Colonic mucosa (tissue), 4 donors: ENCODE measurements around the gene RBPMS2. TPM values are rescaled to one million over a fixed set of nuclear protein-coding genes. Genes with fewer than 3 reads are reported as not detected.

Experiments
- DNase-seq: peaks from one replicate; pipeline ENCODE4 v3.0.0-alpha.2; 2020
- H3K27ac ChIP-seq: fragments of 200-600 bp; one replicate; pipeline ENCODE4 v1.8.0; 2021
- H3K27me3 ChIP-seq: fragments of 200-600 bp; one replicate; pipeline ENCODE4 v1.8.0; 2021
- H3K36me3 ChIP-seq: fragments of 200-600 bp; one replicate; pipeline ENCODE4 v1.8.0; 2021
- H3K4me1 ChIP-seq: fragments of 200-600 bp; one replicate; pipeline ENCODE4 v1.8.0; 2021; ENCODE audit warnings: mild to moderate bottlenecking
- H3K4me3 ChIP-seq: fragments of 200-600 bp; one replicate; pipeline ENCODE4 v1.8.0; 2021
- H3K9ac ChIP-seq, 2 donors: one replicate each; pipeline ENCODE4 v1.7.0; 2013; ENCODE audit warnings: control low read depth in 2 of 2, low read depth in 2 of 2, low read length in 2 of 2
- H3K9me3 ChIP-seq: fragments of 200-600 bp; one replicate; pipeline ENCODE4 v1.8.0; 2021
- CTCF ChIP-seq: fragments of 200-600 bp; IDR thresholded peaks from one replicate; pipeline ENCODE4 v1.8.0; 2022; ENCODE audit warnings: antibody characterized with exemption, mild to moderate bottlenecking
- intact Hi-C: fragments of 100-400 bp; cut with DNase I; formaldehyde crosslinking; loops from one replicate; pipeline ENCODE4 v1.14.1; 2022
- total RNA-seq, 2 donors: library from RNA; stranded (reverse); fragmentation: NEBNext Ultra II Directional in 1 of 2; extraction: Animal tissue kit (Norgen Biotek cat#: 25700) in 1 of 2; gene quantifications; one replicate each; pipeline ENCODE4 v1.2.1, GENCODE V29; 2021
- donor health status: healthy.
- donor health status: DM: no; HTN: no; CAD: no.
- donor health status: DM: no; HTN: no; CAD: no.

RBPMS2 gene
- total RNA-seq, 2 donors from 2014 or later, result 1.3 to 14.5 TPM

DNA sequence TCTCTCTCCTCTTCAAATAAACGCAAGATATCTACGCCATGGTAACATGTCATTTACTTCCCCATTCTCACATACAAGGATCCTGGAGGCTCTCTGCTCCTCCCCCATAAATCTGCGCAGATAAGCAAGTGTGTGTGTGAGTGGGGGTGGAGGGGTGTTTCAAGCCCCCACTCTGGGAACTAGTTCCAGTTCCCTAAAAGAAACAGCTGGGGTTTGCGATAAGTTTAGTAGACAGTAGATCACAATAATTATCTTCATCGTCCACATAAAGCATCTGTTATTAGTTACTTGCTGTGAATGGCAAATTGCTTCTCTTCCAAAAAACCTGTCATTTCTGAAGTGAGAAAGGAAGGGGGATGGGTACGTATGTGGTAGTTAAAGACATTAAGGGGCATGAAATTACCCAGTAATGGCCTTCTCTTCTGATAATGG is 79.8 kb downstream of the RBPMS2 start:
- Histone ChIP-seq H3K9ac (no peak overlapping the region), H3K4me3 (no peak overlapping the region)

GRCh38 chr15:64694816-64695215 is 80.6 kb downstream of the RBPMS2 start:
- Histone ChIP-seq H3K36me3 (peaks cover 6% of the 10 kb centered on the region), H3K27ac (peak overlapping the region; percentile 41), H3K4me3 (no peak overlapping the region), H3K27me3 (no peaks in the 10 kb centered on the region), H3K4me1 (no peaks in the 10 kb centered on the region), H3K9me3 (no peaks in the 10 kb centered on the region), H3K9ac (no peak overlapping the region)
- TF ChIP-seq CTCF, result no peak
- intact Hi-C loops, result no loop called here
- DNase-seq, result no peak

More for the DNA sequence above, 79.8 kb downstream of the RBPMS2 start:
- intact Hi-C loops, result no loop called here
- Histone ChIP-seq H3K36me3 (no peaks in the 10 kb centered on the region), H3K27ac (peak overlapping the region; percentile 41), H3K27me3 (no peaks in the 10 kb centered on the region), H3K4me1 (no peaks in the 10 kb centered on the region), H3K9me3 (no peaks in the 10 kb centered on the region)
- TF ChIP-seq CTCF, result no peak
- DNase-seq, result peak; percentile 36

DNA sequence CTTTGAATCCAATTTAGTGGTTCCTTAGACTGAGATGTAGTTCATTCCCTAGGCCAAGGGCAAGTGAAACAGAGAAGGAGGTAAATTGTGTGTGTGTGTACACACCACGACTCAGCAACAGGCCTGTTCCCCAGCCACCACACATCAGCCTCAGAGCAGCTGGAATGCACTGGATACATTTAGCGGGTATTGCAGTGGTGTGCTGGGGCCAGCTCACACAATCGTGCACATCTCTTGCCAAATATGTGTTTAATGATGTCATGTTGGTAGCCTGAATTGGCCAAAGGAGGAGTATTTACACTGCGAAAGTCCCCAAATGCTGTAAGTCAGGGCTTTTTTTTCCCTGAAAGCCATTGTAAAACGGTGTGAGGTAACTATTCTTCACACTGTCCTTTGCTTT is 82.3 kb downstream of the RBPMS2 start:
- H3K9me3 ChIP-seq, result no peaks in the 10 kb centered on the region
- no peak overlapping the region for H3K4me3 ChIP-seq
- peak overlapping the region; percentile 3 for H3K27ac ChIP-seq
- H3K27me3 ChIP-seq, result no peaks in the 10 kb centered on the region
- no peaks in the 10 kb centered on the region for H3K4me1 ChIP-seq
- H3K36me3 ChIP-seq, result peaks cover 9% of the 10 kb centered on the region
- no peak for DNase-seq
- no peak overlapping the region for H3K9ac ChIP-seq
- intact Hi-C loops, result no loop called here
- no peak for TF ChIP-seq CTCF

DNA sequence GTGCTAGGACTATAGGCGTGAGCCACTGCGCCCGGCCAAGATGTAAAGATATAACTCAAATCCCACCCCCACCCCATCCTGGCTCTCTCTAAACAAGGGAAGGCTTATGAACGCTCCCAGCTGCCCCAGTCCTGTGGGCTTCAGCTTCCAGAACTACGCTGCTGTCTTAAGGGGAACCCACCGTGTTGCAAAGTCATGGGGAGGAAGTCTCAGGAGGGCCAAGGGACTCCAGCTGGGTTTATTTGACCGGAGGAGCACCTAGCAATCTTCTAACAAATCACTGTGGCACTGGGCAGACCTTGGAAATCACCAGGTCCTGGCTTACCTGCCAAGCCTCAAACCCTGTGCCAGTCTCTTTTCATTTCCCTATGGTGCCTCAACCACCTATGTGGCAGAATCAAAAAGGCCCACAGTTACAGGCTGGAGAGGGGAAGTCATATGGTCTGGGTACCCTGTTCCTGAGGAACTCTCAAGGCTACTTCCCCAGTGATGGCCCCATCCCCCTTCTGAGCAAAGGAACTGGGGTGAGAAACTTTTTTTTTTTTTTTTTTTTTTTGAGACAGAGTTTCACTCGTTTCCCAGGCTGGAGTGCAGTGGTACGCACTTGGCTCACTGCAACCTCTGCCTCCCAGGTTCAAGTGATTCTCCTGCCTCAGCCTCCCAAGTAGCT is 83.4 kb downstream of the RBPMS2 start:
- H3K27me3 ChIP-seq, result no peaks in the 10 kb centered on the region
- H3K9me3 ChIP-seq, result no peaks in the 10 kb centered on the region
- intact Hi-C loops, result no loop called here
- H3K9ac ChIP-seq, result no peak overlapping the region
- H3K4me1 ChIP-seq, result no peaks in the 10 kb centered on the region
- no peak for TF ChIP-seq CTCF
- H3K27ac ChIP-seq, result peak overlapping the region; percentile 3
- H3K4me3 ChIP-seq, result no peak overlapping the region
- H3K36me3 ChIP-seq, result peaks cover 9% of the 10 kb centered on the region
- DNase-seq, result no peak

GRCh38 chr15:64690578-64691296 is 84.7 kb downstream of the RBPMS2 start:
- no peak for DNase-seq
- no peaks in the 10 kb centered on the region for H3K9me3 ChIP-seq
- TF ChIP-seq CTCF, result no peak
- no peak overlapping the region for H3K4me3 ChIP-seq
- no peaks in the 10 kb centered on the region for H3K4me1 ChIP-seq
- peaks cover 9% of the 10 kb centered on the region for H3K36me3 ChIP-seq
- H3K27me3 ChIP-seq, result no peaks in the 10 kb centered on the region
- intact Hi-C loops, result no loop called here
- no peak overlapping the region for H3K27ac ChIP-seq
- H3K9ac ChIP-seq, result peak overlapping the region in 1 of 2 donors; percentile 12
